Type B pancreatic cell (in vitro differentiated cells): ENCODE results near the gene MBNL3. TPM values are rescaled to one million over a fixed set of nuclear protein-coding genes. Genes with fewer than 3 reads are reported as not detected.

ENCODE experiments used
- DNase-seq: peaks from one replicate; pipeline ENCODE4 v3.0.0; 2021; ENCODE audit warnings: mixed read lengths; ENCODE audit not compliant: unreplicated experiment; ENCODE audit errors: extremely low spot score
- H3K27ac Mint-ChIP-seq: 2 replicates; pipeline ENCODE4 v1.8.0; 2021; ENCODE audit warnings: mild to moderate bottlenecking, mixed read lengths
- H3K27me3 Mint-ChIP-seq: 2 replicates; pipeline ENCODE4 v1.8.0; 2021; ENCODE audit warnings: mixed read lengths
- H3K36me3 Mint-ChIP-seq: 2 replicates; pipeline ENCODE4 v1.8.0; 2021; ENCODE audit warnings: mixed read lengths
- H3K4me1 Mint-ChIP-seq: one replicate; pipeline ENCODE4 v1.8.0; 2021; ENCODE audit warnings: mixed read lengths; ENCODE audit not compliant: unreplicated experiment
- H3K4me3 Mint-ChIP-seq: 2 replicates; pipeline ENCODE4 v1.8.0; 2021; ENCODE audit warnings: mild to moderate bottlenecking, mixed read lengths
- H3K9me3 Mint-ChIP-seq: 2 replicates; pipeline ENCODE4 v1.8.0; 2021; ENCODE audit warnings: mixed read lengths
- total RNA-seq: library from RNA; stranded (reverse); gene quantifications from 2 replicates; pipeline ENCODE4 v1.2.1, GENCODE V29; 2021; ENCODE audit warnings: low replicate concordance
- TF ChIP-seq, protein P1 (sequence below): fragments of 200-600 bp; sonication (generic); conservative IDR thresholded peaks from 2 replicates; pipeline ENCODE4 v1.5.0; 2021; ENCODE audit warnings: antibody characterized with exemption, mild to moderate bottlenecking

The MBNL3 gene
- total RNA-seq, 1 donor from 2014 or later: 27.5 TPM

DNA sequence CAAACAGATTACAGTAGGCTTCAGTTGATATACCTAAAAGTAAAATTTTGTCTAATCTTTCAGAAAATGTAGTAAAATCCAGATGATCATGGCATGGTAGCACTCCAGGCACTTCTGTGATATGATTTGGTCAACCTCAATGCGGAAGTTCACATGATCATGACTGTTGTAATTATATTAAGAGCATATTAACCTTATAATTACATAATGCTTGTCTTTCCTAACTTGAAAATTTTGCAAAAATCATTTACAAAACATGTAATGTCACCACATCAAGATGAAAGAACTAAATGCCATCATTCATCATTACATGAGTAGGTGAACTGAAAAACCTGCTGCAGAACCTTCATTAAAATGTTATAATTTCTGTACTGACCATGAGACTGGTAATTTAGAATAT lies 88.1 kb downstream of the MBNL3 start:
- H3K4me3 Mint-ChIP-seq: no peak overlapping the region
- H3K27ac Mint-ChIP-seq: no peak overlapping the region

DNA sequence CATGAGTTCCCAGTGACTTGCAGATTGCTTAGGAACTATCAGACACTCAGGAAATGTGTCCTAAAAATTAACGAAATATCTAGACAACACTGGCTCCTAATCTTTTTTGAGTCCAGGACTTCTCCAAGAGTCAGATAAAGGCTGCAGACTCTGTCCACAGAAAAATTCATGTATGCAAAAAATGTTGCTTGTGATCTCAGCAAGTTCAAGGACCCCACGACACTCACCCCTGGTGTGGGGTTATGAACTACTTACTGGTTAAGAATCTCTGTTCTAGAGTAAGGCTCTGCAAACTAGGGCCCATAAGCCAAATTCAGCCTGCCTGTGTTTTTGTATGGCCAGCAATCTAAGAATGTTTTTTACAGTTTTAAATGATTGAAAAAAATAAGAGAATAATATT lies 93.2 kb downstream of the MBNL3 start:
- DNase-seq: no peak
- H3K27ac Mint-ChIP-seq: no peak overlapping the region

More for the DNA sequence above, 88.1 kb downstream of the MBNL3 start:
- no peaks in the 10 kb centered on the region for H3K36me3 Mint-ChIP-seq
- H3K4me1 Mint-ChIP-seq: no peaks in the 10 kb centered on the region
- no peaks in the 10 kb centered on the region for H3K9me3 Mint-ChIP-seq
- TF ChIP-seq, protein P1, sequence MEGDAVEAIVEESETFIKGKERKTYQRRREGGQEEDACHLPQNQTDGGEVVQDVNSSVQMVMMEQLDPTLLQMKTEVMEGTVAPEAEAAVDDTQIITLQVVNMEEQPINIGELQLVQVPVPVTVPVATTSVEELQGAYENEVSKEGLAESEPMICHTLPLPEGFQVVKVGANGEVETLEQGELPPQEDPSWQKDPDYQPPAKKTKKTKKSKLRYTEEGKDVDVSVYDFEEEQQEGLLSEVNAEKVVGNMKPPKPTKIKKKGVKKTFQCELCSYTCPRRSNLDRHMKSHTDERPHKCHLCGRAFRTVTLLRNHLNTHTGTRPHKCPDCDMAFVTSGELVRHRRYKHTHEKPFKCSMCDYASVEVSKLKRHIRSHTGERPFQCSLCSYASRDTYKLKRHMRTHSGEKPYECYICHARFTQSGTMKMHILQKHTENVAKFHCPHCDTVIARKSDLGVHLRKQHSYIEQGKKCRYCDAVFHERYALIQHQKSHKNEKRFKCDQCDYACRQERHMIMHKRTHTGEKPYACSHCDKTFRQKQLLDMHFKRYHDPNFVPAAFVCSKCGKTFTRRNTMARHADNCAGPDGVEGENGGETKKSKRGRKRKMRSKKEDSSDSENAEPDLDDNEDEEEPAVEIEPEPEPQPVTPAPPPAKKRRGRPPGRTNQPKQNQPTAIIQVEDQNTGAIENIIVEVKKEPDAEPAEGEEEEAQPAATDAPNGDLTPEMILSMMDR: no peak
- H3K27me3 Mint-ChIP-seq: no peaks in the 10 kb centered on the region
- no peak for DNase-seq

DNA sequence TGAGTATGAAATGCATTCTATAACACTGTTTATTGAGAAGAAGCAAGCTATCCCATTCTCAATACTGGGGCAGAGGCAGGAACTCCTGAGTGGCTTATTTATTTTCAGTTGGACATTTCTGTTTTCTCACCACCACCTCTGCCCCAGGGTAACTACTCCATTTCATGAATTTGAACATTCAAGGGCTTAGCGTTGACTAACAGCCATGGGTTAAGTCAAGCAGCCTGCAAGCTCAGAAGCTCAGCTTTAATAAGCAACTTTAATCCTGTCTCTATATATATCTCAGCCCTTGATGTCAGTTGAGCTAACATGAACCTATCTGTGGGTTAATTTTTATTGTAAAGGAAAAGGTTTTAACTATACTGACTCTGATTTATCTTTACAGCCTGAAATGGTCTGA lies 93.8 kb downstream of the MBNL3 start:
- H3K36me3 Mint-ChIP-seq: no peaks in the 10 kb centered on the region
- no peak for DNase-seq
- TF ChIP-seq, protein P1: no peak
- no peaks in the 10 kb centered on the region for H3K4me1 Mint-ChIP-seq
- H3K27ac Mint-ChIP-seq: no peak overlapping the region
- H3K4me3 Mint-ChIP-seq: no peak overlapping the region
- H3K27me3 Mint-ChIP-seq: no peaks in the 10 kb centered on the region
- no peaks in the 10 kb centered on the region for H3K9me3 Mint-ChIP-seq

More for the DNA sequence above, 93.2 kb downstream of the MBNL3 start:
- Mint-ChIP-seq H3K4me1 (no peaks in the 10 kb centered on the region), H3K4me3 (no peak overlapping the region), H3K9me3 (no peaks in the 10 kb centered on the region), H3K27me3 (no peaks in the 10 kb centered on the region), H3K36me3 (no peaks in the 10 kb centered on the region)
- TF ChIP-seq, protein P1: no peak

DNA sequence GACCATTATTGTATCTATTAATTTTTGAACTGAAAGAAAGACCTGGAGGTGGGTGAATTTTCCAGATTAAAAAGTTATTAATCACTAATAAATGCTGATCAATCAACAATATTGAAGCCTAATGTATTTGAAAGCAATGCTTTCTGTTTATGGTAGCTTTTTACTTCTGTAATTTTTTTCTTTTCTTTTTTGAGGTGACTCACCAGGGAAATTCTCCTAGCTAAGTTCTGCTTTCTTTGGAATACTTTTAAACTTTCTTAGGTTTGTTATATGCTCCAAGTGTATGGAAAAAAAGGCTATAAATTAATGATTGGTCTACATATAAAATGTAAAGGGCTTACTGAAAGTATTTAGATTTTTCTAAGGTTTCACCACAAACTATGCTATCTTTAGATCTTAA lies 94.2 kb downstream of the MBNL3 start:
- no peaks in the 10 kb centered on the region for H3K4me1 Mint-ChIP-seq
- no peak overlapping the region for H3K27ac Mint-ChIP-seq
- no peaks in the 10 kb centered on the region for H3K9me3 Mint-ChIP-seq
- H3K27me3 Mint-ChIP-seq: no peaks in the 10 kb centered on the region
- H3K36me3 Mint-ChIP-seq: no peaks in the 10 kb centered on the region
- no peak overlapping the region for H3K4me3 Mint-ChIP-seq
- TF ChIP-seq, protein P1: no peak
- no peak for DNase-seq

DNA sequence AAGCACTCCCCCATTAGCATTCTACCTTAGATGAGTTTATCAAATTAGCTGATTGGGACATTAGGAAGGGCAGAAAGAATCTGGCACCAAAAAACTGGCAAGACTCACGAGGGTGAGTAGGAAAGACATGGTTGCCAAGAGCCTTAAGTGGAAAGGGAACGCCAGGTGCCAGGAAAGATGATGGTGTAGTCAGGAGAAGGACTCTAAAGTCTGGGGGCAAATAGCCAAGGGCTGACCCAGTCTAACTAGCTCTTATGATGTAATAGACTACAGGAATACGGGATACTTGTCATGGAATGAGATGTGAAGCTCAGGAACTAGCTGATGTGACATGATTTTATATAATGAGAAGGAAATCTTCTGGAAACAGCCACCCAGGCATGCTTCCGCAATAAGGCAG lies 94.8 kb downstream of the MBNL3 start:
- no peak for DNase-seq
- H3K4me1 Mint-ChIP-seq: no peaks in the 10 kb centered on the region
- H3K27ac Mint-ChIP-seq: no peak overlapping the region
- no peaks in the 10 kb centered on the region for H3K27me3 Mint-ChIP-seq
- H3K4me3 Mint-ChIP-seq: no peak overlapping the region
- no peaks in the 10 kb centered on the region for H3K9me3 Mint-ChIP-seq
- TF ChIP-seq, protein P1: no peak
- no peaks in the 10 kb centered on the region for H3K36me3 Mint-ChIP-seq

DNA sequence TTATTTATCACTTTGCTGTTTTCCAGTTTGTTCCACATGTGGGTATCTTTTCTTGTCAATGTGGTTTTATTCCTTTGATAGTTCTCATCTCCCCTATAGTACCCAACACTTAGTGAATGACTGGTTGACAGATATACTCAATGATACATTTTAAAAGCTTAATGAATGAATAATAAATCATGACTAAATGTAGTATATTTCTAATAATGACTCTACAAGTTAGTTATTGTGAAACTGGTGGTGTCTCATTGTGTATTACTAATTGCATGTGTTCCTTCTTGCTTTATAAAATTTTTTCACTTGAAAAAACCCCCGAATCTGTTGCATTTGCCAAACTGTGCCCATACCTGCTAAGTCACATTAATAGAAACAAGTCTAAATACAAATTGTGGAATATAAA lies 95.4 kb downstream of the MBNL3 start:
- Mint-ChIP-seq H3K27ac (no peak overlapping the region), H3K27me3 (no peaks in the 10 kb centered on the region)
- TF ChIP-seq, protein P1: no peak

More for the DNA sequence above, 95.4 kb downstream of the MBNL3 start:
- Mint-ChIP-seq H3K9me3 (no peaks in the 10 kb centered on the region), H3K36me3 (no peaks in the 10 kb centered on the region), H3K4me3 (no peak overlapping the region), H3K4me1 (no peaks in the 10 kb centered on the region)
- DNase-seq: no peak
